ENCODE results near the gene UNC13A. TPM values are rescaled to one million over a fixed set of nuclear protein-coding genes. Genes with fewer than 3 reads are reported as not detected.
A peak's percentile ranks its signal among the peaks of the same experiment; 100 is the strongest.

The UNC13A gene
- total and polyA plus RNA-seq, 2 of the 8 experiments (the other 6 are each of a cell fraction or from before 2014, with no cell fraction given), result 13.1 to 47.6 TPM

- Histone ChIP-seq H3K4me1 (replicated peaks in 1 of 4; ENCODE audit: control insufficient read depth in 3 of 4, insufficient read depth in 4 of 4, low read length in 3 of 4) (peaks cover 0 to 2% (median 0%) of the 10 kb centered on the region in 4 experiments; a peak in 1 of 7 replicates), H3K18ac (ENCODE audit: extremely low read depth, low read length) (no peak overlapping the region), H2AFZ (ENCODE audit: low read length) (no peak overlapping the region), H3K56ac (replicated peaks; ENCODE audit: insufficient read length, low read depth, low read length) (no peak overlapping the region), H3K23ac (ENCODE audit: insufficient read length) (no peak overlapping the region), H3K79me2 (ENCODE audit: control insufficient read depth in 1 of 2, insufficient read depth in 2 of 2, low read length in 2 of 2) (no peaks in the 10 kb centered on the region), H3K27me3 (replicated peaks in 1 of 4; ENCODE audit: control insufficient read depth in 3 of 4, extremely low read depth in 1 of 4, insufficient read depth in 3 of 4, low read length in 3 of 4) (no peaks in the 10 kb centered on the region), H2BK12ac (ENCODE audit: low read depth, low read length) (no peak overlapping the region), H3K9ac (replicated peaks in 1 of 4; ENCODE audit: extremely low read depth in 1 of 4, low read depth in 3 of 4, low read length in 3 of 4) (no peak overlapping the region), H3K14ac (ENCODE audit: insufficient read length) (no peak overlapping the region), H4K91ac (replicated peaks; ENCODE audit: insufficient read length, low read length) (no peak overlapping the region), H3K79me1 (ENCODE audit: low read depth, low read length) (peaks cover 2% of the 10 kb centered on the region; the same call in 1 of the 2 replicates), H4K5ac (ENCODE audit: insufficient read length, low read depth, low read length) (no peak overlapping the region), H3K4ac (replicated peaks; ENCODE audit: insufficient read length, low read depth, low read length) (no peak overlapping the region), H3K4me3 (ENCODE audit: extremely low read depth in 1 of 4, insufficient read depth in 2 of 4, low read depth in 3 of 4, low read length in 4 of 4) (no peak overlapping the region), H2BK15ac (ENCODE audit: low read length) (no peak overlapping the region), H3K4me2 (ENCODE audit: insufficient read depth in 1 of 2, low read depth in 2 of 2, low read length in 2 of 2) (peak overlapping the region in 1 of 2 experiments; percentile 17; a peak in 1 of 4 replicates), H2BK20ac (ENCODE audit: low read length) (no peak overlapping the region), H3K23me2 (ENCODE audit: low read depth, low read length) (no peaks in the 10 kb centered on the region), H3K9me3 (ENCODE audit: insufficient read depth in 2 of 2, low read depth in 1 of 2, low read length in 1 of 2) (no peaks in the 10 kb centered on the region), H2AK5ac (ENCODE audit: low read depth, low read length) (no peak overlapping the region), H3K27ac (ENCODE audit: low read depth, low read length) (no peak overlapping the region), H2BK120ac (replicated peaks; ENCODE audit: low read depth, low read length) (no peak overlapping the region), H2BK5ac (ENCODE audit: low read depth, low read length) (peak overlapping the region; percentile 24; the same call in 1 of the 2 replicates), H4K8ac (ENCODE audit: extremely low read depth, insufficient read depth, low read length) (no peak overlapping the region), H4K20me1 (replicated peaks in 1 of 2; ENCODE audit: control insufficient read depth in 1 of 2, insufficient read depth in 2 of 2, low read length in 2 of 2) (peaks cover 0 to 3% of the 10 kb centered on the region in 2 experiments), H3K36me3 (ENCODE audit: control insufficient read depth in 2 of 4, insufficient read depth in 4 of 4, low read length in 3 of 4) (peaks cover 3 to 27% (median 9%) of the 10 kb centered on the region in 4 experiments; a peak in 6 of 8 replicates)
- POLR2A ChIA-PET (ENCODE audit: partially characterized antibody), result no interaction called here
- WGBS, 2 experiments (ENCODE audit: extremely low coverage in 1 of 2, insufficient coverage in 1 of 2, insufficient read length in 1 of 2, insufficient replicate concordance in 2 of 2, low coverage in 1 of 2, low lambda C conversion rate in 2 of 2, missing lambda C conversion rate in 1 of 2), result 96% methylated on average over 23 of the region's 32 CpGs; no CpG with 5 or more reads in 1 of the 2 experiments
- TF ChIP-seq CHD2 (IDR thresholded peaks at IDR 0.05; ENCODE audit: low read length) (no peak), GTF2F1 (IDR thresholded peaks at IDR 0.05; ENCODE audit: borderline replicate concordance, low read depth, low read length) (no peak), CBX8 (IDR thresholded peaks at IDR 0.05; ENCODE audit: borderline replicate concordance, low read depth, low read length) (no peak), CREB1 (IDR thresholded peaks at IDR 0.05) (no peak), HDAC6 (IDR thresholded peaks at IDR 0.05; ENCODE audit: low read depth, low read length) (no peak), BACH1 (IDR thresholded peaks at IDR 0.05; ENCODE audit: low read length) (no peak), TEAD4 (IDR thresholded peaks at IDR 0.05; ENCODE audit: low read depth, low read length) (no peak), BRCA1 (IDR thresholded peaks at IDR 0.05; ENCODE audit: low read depth, low read length) (no peak), ATF3 (IDR thresholded peaks at IDR 0.05; ENCODE audit: insufficient read depth, low read depth, low read length) (no peak), CHD1 (IDR thresholded peaks at IDR 0.05; ENCODE audit: low read depth, low read length) (no peak), SIN3A (conservative IDR thresholded peaks at IDR 0.05 in 1 of 2, IDR thresholded peaks at IDR 0.05 in 1 of 2; ENCODE audit: low read depth in 1 of 2, low read length in 2 of 2) (no peak), TAF7 (optimal IDR thresholded peaks at IDR 0.05; ENCODE audit: borderline replicate concordance, low read depth, low read length) (no peak)
- CTCF ChIA-PET (ENCODE audit: partially characterized antibody), result interaction anchor here (0.6 to 2.2 kb wide), 3 partner anchors 12 to 807 kb away, joined by 3 to 8 read pairs (median 4); no protein-coding TSS in a partner anchor
- no peak for FAIRE-seq
- DNase-seq (ENCODE audit: low read depth in 1 of 2, low spot score in 2 of 2), result peak in 1 of 2 experiments; percentile 52
These were observed 40.0 kb downstream of the UNC13A start for GRCh38 chr19:17648097-17648660.
